Measurements from ENCODE around the gene LYSMD2.
A peak's percentile ranks its signal among the peaks of the same experiment; 100 is the strongest.

The LYSMD2 gene

DNA sequence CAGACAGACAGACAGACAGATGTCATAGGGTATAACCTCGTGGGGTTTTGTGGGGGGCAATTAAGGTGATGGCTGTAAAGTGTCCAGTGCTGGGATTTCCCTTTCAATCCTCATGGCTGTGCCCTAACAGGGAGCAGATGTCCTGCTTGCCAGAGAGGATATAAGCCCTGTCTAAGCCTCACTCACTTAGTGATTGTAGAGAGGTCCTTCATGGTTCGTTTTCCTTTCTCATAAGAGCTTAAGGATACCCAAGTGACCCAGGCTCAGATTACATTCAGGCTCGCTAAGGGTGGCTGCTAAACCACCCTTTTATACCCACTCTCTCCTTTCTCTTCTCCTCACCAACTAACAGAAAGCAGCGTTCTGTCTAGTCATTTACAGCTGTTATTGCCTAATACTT, 19.2 kb downstream of the LYSMD2 start:
- no peak for DNase-seq

DNA sequence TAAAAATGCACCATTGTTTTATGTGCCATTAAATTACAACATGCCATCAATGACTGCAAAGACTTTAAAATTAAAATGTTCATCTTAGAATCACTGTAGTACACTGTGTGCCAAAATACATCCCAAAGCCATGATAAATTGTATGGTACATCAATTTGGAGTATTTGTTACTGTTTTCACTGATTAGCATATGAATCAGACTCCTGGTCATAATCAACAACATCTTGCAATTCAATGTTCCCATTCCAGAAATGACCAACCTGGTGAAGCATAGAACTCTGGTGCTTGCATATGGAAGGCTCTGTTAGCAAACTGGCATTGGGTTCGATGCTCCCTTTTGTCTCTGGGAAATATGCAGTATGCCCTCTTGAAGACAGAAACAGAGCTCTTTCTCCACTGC, 22.5 kb downstream of the LYSMD2 start:
- DNase-seq, result no peak

DNA sequence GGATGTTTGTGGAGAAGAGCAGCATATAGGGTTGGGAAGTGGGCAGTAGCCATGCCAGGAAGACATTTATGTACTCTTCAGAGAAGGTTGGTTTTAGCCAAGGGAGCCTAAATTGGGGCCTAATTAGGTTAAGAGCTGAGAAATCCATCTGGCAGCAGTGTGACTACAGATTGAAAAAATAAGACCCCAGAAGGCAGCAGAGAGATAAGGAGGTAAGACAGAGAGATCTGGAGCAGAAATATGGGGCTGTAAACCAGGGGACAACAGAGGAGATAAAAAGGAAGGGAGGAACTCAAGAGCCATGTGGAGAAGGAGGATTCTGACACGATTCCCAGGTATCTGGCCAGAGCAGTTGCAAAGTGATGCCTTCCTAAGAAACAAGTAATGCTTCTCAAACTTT, 23.3 kb downstream of the LYSMD2 start:
- DNase-seq, result no peak

DNA sequence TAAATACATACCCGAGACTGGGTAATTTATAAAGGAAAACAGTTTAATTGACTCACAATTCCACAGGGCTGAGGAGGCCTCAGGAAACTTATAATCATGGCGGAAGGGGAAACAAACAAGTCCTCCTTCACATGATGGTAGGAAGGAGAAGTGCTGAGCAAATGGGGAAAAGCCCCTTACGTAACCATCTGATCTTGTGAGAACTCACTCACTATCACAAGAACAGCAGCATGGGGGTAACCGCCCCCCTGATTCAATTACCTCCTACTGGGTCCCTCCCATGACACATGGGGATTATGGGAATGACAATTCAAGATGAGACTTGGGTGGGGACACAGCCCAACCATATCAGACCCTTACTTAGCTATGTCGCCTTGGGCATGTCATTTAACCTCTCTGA, 28.4 kb downstream of the LYSMD2 start:
- DNase-seq, result no peak

DNA sequence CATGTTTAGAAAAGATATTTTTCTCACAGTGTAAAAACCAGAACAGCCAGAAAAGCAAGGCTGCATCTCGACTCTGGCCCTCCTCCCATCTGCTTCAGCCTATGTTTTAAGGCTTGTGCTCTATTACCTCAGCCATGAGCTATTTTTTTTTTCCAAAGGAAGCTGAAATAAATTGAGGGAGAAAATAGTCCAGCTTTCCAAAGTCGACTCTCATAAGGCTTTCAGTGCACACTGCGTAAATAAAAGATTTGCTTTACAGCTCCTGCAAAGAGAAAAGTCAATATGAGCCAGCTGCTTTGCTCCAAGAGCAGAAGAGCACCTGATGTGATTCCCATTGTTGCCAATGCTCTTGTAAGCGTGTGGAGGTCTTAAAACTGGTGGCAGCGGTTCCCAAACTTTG, 29.4 kb downstream of the LYSMD2 start:
- no peak for DNase-seq

DNA sequence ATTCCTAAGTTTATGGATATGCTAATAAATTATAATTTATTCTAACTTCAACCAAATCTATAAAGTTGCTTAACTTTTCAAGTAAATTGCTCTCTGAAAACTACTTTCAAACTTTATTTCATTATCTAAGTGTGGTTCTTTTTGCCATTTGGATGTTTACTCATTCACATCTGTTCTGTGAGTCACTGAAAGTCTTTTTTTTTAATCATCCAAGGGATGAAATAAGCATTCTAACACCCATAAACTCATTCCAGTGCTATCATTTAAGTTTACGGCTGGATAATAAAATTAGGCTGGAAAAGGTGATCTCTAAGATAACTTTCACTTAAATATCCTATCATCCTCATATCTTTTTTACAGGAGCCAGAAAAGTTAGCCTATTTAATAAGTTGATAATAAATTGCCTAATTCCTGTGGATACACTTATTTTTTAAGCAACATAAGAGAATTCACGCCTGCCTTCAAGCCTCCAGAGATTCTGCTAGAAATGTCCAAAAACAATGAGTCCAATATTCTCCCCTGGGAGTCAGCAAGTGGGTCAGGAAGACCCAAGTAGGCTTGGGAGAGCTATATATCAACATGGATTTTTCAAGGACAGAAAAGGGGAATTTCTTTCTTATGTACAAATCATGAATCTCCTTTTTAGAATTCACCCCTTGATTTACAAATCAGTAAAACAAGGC, 30.4 kb downstream of the LYSMD2 start:
- DNase-seq, result no peak

DNA sequence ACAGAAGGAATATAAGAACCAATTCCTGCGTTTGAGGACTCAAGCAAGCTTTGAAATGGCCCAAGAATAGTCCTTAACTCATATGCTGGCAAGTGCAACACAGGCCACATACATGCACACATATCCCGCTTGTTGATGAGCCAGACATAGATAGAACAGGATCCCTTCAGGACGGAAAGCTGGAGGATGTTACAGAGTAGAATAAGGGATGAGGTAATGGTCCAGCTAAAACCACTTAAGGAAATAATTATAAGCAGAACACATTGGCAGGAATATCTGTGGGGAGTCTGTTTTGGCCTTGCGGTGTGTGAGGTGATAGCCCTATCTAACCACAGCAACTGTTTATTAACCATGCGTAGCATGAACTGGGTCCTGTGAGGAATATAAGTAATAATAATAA, 31.2 kb downstream of the LYSMD2 start:
- no peak for DNase-seq

DNA sequence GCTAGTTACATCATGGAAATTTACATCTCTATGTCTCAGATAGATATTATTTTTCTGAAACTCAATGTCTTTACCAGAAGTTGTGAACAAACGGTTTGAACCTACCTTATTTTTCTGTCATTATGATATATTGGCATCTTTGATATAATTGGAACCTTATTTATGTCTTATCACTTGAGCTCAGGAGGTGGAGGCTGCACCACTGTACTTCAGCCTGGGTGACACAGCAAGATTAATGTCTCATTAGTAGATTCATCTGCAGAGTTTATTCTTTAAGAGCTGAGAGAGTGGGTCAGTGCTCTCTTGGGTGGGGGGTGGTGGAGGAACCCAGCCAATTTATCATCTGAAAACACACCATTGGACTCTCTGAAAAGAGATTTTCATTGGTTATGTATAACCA, 34.7 kb downstream of the LYSMD2 start:
- DNase-seq, result no peak

DNA sequence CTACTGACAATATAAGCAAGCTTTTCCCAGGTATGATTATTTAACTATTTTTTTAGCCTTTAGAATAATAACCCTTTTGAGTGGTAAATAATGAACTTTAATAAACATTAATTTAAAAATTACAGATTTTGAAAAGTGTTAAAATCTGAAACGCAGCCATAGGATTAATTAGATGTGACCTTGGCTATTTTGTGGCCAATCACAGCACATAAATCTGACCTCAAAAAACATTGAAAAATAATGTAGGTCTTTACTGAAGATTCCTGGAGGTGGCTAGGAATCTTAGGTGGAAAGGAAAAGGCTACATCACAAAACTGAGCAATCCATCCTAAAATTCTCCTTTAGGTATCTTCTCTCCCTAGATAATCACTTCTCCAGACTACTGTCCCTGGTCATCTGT, 38.1 kb downstream of the LYSMD2 start:
- no peak for DNase-seq

DNA sequence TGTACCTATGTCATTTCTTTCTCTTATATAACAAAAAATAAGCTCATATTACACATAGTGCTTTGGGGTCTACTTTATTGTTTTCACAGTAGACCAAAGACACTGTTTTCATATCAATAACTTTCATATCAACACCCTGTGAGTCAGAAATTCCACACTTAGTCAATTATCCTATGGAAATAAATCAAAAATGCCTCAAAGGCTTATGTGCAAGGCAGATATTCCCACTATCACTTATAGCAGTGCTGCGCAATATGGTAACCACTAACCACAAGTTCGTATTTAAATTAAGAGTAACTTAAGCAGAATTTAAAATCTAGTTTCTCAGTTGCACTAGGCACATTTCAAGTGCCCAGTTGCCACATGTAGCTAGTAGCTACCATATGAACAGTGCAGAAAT, 40.3 kb downstream of the LYSMD2 start:
- no peak for DNase-seq

DNA sequence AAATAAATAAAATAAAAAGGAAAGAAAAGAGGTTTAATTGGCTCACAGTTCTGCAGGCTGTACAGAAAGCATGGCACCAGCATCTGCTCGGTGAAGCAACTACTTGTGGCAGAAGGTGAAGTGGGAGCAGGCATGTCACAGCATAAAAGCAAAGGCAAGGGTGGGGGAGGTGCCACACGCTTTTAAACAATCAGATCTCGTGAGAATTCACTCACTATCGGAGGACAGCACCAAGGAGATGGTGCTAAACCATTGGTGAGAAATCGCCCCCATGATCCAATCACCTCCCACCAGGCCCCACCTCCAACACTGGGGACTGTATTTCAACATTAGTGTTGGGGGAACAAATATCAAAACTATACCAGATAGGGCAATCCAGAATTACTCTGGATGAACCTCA, 40.9 kb downstream of the LYSMD2 start:
- no peak for DNase-seq

DNA sequence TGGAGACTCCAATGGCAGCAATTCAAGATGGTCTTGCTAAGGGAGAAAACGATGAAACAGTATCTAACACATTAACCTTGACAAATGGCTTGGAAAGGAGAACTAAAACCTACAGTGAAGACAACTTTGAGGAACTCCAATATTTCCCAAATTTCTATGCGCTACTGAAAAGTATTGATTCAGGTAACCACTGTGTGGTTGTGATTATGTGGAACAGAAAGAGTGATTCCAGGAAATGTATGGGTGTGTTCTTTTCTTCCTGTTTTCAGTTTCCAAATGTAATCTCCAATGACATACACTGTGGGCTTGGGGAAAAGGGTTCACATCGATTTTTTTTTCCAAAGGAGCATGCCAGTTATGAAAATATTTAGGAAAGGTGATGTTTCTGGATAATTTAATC, 45.3 kb downstream of the LYSMD2 start:
- no peak for DNase-seq

DNA sequence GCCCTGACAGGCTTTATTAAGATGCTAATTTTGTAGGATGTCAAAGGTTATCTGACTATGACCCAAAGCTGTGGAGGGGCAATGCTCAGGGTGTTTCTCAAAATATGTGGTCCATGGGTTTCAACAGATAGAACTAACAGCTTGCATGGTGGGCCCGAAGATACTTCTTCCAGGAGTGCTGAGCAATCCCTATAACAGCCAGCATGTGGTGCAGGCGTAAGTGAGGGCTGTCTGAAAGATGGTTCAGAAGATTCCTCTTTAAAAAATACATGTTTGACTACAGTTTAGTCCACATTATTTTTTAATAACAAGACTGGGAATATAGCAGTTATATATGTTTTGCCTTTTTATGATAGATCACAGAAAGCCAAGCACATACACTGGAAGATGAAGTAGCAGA, 48.6 kb downstream of the LYSMD2 start:
- no peak for DNase-seq

DNA sequence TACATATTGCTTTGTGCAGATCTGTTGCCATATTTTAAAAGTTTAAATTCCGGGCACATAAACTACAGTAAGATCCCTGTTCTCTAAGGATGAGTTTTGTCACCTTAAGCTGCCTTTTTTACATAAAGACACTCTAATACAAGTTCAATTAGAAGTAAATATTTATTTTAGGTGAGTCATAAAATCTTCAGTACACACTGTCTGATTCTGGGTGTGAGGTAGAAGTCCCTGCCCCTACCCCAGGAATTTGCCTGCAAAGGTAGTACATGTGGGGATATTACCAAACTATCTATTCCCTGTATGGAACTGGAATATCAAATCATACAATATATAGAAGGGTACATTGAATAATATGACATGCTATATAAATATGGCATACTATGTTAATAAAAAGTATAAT, 49.9 kb downstream of the LYSMD2 start:
- DNase-seq, result no peak

DNA sequence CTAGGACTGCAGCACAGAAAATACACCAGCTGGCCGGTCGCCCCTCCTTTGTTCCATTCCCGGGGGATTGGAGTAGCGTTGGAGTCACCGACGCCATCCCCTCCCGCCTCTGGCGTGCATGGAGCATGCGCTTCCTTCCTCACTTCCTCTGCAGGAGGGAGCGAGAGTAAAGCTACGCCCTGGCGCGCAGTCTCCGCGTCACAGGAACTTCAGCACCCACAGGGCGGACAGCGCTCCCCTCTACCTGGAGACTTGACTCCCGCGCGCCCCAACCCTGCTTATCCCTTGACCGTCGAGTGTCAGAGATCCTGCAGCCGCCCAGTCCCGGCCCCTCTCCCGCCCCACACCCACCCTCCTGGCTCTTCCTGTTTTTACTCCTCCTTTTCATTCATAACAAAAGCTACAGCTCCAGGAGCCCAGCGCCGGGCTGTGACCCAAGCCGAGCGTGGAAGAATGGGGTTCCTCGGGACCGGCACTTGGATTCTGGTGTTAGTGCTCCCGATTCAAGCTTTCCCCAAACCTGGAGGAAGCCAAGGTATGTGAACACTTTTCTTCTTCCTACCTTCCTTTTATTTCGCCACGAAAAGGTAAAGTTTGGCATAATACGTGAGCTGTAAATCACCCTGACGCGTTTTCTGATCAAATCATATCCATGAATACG, 56.0 kb downstream of the LYSMD2 start, which contains the start of gene SCG3:
Gene SCG3, plus strand, starts transcription at position 201 of the 661 bp plus-strand sequence. Its CDS starts 253 bp downstream, at position 454.
- peak; percentile 89 for DNase-seq

DNA sequence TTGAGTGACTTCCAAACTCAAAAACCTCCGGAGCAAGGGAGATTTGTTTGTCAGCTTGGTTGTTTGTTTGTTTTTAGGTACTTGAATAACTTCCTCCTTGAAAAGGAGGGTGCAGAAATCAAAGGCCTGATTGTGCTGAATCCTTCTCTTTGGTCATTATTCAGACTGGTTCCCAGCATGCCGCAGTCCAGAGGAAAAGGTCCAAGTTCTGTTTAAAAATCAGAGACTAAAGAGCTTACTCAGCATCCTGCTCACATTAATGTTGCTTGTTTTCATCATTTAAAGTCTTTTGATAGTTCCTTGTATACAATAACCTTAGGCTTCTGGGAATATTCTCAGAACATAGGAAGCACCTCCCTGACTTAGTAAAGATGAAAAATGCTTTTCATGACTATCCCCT, 57.1 kb downstream of the LYSMD2 start:
- DNase-seq, result no peak

DNA sequence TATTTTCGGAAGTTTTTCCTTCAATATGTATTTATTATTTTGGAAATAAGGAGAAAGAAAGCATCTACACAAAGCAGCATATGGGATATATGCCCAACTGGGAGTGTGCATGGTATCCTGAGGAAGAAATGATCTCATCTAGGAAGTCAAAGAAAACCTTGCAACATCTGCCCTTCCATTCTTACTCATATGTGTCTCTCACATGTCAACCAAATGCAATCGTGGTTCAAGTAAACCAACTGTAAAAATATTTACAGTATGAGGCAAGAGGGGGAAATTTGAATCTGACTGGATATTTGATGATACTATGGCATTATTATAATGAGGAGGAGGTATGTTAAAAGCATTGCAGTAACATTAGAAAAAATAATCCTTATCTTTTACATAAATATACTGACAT, 59.4 kb downstream of the LYSMD2 start:
- no peak for DNase-seq

DNA sequence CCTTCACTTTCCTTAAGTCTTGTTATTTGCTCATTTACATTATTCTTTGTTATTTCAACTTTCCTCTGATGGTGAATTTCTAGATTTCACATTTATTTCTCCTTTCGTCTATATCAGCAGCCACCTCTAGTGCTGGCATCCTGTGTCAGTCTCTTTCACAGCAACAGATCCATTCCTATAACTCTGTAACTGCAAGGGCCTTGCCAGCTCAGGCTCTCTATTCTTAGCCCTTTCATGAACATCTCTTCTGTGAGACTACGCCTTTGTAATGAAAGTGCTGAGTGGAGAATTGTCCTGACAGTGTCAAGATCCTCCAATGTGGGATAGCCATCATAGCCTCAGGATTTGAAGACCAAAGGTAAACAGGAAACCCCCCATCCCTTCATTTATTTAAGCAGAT, 60.0 kb downstream of the LYSMD2 start:
- no peak for DNase-seq

DNA sequence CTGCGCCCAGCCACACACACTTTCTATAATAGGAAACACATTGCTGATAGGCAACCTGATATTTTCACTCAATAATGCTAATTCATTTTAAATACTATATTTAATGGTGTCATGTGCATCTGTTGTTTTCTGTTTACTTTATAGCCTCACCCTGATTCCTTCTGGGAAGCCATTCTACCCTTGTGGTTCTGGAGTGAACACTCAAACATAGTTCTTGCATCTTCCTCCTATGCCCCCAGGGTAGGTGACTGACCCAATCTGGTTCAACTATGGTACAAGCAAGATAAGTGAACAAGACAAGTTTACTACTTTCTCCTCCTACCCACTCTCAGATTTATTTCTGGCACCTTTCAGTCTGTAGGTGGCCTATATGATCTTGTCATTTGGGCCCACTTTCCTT, 60.4 kb downstream of the LYSMD2 start:
- DNase-seq, result no peak

DNA sequence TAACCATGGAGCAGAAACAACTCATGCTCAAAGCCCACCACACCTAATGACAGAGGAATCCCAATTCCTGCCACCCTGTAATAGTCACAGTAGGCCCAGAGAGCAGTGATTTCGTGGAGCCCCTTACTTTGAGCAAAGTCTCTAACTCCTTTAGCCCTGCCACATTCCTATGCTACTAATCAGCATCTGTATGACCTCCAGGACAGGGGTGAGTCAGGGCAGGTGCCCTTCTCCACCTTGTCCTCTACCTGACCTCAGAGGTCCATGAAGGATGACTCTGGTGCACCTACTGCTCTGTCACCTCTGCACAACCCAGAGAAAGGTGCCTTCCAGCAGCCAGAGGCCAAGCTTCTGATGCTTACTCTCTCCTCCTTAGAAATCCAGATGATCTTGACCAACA, 62.2 kb downstream of the LYSMD2 start:
- no peak for DNase-seq

Data from NCI-H1436 (cell line).